ENCODE results near the gene CNOT6.

DNA sequence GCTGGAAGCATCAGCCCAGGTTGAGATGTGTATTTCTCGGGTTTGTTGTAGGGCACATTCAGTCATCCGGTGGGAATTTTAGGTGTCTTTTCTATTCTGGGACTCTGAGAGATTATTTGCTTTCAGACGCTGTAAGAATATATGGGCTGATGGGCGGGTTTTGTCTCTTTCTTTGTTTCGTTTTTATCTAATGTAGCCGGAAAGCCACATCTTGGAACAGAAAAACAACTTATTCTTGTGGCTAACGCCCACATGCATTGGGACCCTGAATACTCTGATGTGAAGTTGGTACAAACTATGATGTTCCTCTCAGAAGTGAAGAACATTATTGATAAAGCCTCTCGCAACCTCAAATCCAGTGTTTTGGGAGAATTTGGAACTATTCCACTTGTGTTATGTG, 74.7 kb downstream of the CNOT6 start:
- TF ChIP-seq EZH2phosphoT487 (conservative IDR thresholded peaks at IDR 0.05; ENCODE audit: low read length): no peak
- TF ChIP-seq, protein P1, sequence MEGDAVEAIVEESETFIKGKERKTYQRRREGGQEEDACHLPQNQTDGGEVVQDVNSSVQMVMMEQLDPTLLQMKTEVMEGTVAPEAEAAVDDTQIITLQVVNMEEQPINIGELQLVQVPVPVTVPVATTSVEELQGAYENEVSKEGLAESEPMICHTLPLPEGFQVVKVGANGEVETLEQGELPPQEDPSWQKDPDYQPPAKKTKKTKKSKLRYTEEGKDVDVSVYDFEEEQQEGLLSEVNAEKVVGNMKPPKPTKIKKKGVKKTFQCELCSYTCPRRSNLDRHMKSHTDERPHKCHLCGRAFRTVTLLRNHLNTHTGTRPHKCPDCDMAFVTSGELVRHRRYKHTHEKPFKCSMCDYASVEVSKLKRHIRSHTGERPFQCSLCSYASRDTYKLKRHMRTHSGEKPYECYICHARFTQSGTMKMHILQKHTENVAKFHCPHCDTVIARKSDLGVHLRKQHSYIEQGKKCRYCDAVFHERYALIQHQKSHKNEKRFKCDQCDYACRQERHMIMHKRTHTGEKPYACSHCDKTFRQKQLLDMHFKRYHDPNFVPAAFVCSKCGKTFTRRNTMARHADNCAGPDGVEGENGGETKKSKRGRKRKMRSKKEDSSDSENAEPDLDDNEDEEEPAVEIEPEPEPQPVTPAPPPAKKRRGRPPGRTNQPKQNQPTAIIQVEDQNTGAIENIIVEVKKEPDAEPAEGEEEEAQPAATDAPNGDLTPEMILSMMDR (IDR thresholded peaks at IDR 0.05; ENCODE audit: insufficient read depth, low read length, poor library complexity, severe bottlenecking): no peak
